Gastrocnemius medialis (tissue), 4 donors: ENCODE data around the gene CCDC85B.

ENCODE experiments used
- CTCF ChIP-seq, 5 experiments: fragments of 450-650 bp in 3 of 5; fragments of 200-600 bp in 2 of 5; sonication (generic) in 2 of 5; IDR thresholded peaks in 4 of 5; conservative IDR thresholded peaks in 1 of 5; 1 replicate in 4 of 5; 2 replicates in 1 of 5; pipeline ENCODE4 v1.5.1; 2016 to 2019; ENCODE audit warnings: antibody characterized with exemption in 5 of 5, mild to moderate bottlenecking in 3 of 5, moderate library complexity in 3 of 5
- POLR2A ChIP-seq, 2 donors: fragments of 450-650 bp; IDR thresholded peaks; one replicate each; pipeline ENCODE4 v1.6.1; 2017; ENCODE audit warnings: antibody characterized with exemption in 2 of 2, mild to moderate bottlenecking in 2 of 2, moderate library complexity in 2 of 2

DNA sequence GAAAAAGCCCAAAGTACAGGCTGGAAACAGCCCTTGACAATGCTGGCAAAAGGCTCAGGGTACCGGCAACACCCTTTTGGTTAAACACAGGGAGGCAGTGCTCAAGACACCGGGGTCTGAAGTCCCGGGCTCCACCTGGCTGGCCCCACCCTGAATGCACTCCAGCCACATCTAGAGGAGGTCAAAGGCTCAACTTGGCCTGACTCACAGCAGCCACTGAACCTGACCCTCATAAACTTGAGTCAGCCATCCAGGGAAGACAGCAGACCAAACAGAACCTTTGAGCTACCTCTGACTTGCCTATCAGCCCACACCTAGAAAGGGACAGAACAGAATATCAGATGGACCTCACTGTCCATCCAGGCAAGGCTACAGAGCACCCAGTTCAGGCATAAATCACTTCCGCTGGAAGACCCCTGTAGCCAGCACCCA, 36.3 kb upstream of the CCDC85B start:
- no peak for TF ChIP-seq CTCF (IDR thresholded peaks at IDR 0.05 in 4 of 5, conservative IDR thresholded peaks at IDR 0.05 in 1 of 5)
- no peak for TF ChIP-seq POLR2A (IDR thresholded peaks at IDR 0.05)
